ENCODE results near the gene ARPC3. TPM values are rescaled to one million over a fixed set of nuclear protein-coding genes. Genes with fewer than 3 reads are reported as not detected.
"Not testable (repeated sequence)": the region's sequence is repeated elsewhere in the genome, so short reads cannot be mapped to it uniquely, and the experiment has no call there.

Gene ARPC3
- total RNA-seq, 2 donors from 2014 or later, result 252 to 321 TPM

GRCh38 chr12:110466791-110467190 lies 16.7 kb upstream of the ARPC3 start:
- no peak for DNase-seq
- Histone ChIP-seq H3K36me3 (no peaks in the 10 kb centered on the region), H3K9me3 (no peaks in the 10 kb centered on the region), H3K4me3 (no peak overlapping the region), H3K27ac (no peak overlapping the region), H3K9ac (ENCODE audit: low read depth in 2 of 2, low read length in 2 of 2) (peak overlapping the region; percentile 12 to 50), H3K27me3 (no peaks in the 10 kb centered on the region), H3K4me1 (peaks cover 7% of the 10 kb centered on the region)
- intact Hi-C loops (cut with DNase I), result loop anchor here (5.0 to 10.0 kb wide), 2 partner anchors 136 to 358 kb away; no protein-coding TSS in a partner anchor
- TF ChIP-seq, protein P1, sequence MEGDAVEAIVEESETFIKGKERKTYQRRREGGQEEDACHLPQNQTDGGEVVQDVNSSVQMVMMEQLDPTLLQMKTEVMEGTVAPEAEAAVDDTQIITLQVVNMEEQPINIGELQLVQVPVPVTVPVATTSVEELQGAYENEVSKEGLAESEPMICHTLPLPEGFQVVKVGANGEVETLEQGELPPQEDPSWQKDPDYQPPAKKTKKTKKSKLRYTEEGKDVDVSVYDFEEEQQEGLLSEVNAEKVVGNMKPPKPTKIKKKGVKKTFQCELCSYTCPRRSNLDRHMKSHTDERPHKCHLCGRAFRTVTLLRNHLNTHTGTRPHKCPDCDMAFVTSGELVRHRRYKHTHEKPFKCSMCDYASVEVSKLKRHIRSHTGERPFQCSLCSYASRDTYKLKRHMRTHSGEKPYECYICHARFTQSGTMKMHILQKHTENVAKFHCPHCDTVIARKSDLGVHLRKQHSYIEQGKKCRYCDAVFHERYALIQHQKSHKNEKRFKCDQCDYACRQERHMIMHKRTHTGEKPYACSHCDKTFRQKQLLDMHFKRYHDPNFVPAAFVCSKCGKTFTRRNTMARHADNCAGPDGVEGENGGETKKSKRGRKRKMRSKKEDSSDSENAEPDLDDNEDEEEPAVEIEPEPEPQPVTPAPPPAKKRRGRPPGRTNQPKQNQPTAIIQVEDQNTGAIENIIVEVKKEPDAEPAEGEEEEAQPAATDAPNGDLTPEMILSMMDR (IDR thresholded peaks at IDR 0.05), result no peak

DNA sequence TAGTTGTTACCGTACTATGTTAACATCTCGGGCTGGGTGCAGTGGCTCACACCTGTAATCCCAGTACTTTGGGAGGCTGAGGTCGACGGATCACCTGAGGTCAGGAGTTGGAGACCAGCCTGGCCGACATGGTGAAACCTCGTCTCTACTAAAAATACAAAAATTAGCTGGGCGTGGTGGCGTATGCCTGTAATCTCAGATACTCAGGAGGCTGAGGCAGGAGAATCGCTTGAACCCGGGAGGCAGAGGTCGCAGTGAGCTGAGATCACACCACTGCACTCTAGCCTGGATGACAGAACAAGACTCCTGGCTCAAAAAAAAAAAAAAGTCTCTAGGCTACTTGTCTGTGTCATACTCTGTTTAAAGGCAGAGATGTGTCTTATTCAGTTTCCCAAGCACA lies 15.6 kb upstream of the ARPC3 start:
- intact Hi-C loops (cut with DNase I), result loop anchor here (5.0 to 10.0 kb wide), 2 partner anchors 137 to 359 kb away; no protein-coding TSS in a partner anchor
- not testable (repeated sequence) for H3K9ac ChIP-seq (ENCODE audit: low read depth in 2 of 2, low read length in 2 of 2); H3K36me3 ChIP-seq; H3K27me3 ChIP-seq; H3K27ac ChIP-seq; H3K4me3 ChIP-seq; H3K9me3 ChIP-seq; H3K4me1 ChIP-seq; DNase-seq

- peaks cover 7% of the 10 kb centered on the region for H3K4me1 ChIP-seq
- no peak for DNase-seq
- no peaks in the 10 kb centered on the region for H3K36me3 ChIP-seq
- H3K9ac ChIP-seq (ENCODE audit: low read depth in 2 of 2, low read length in 2 of 2), result no peak overlapping the region
- H3K4me3 ChIP-seq, result no peak overlapping the region
- intact Hi-C loops (cut with DNase I), result loop anchor here (5.0 to 10.0 kb wide), 2 partner anchors 137 to 360 kb away; no protein-coding TSS in a partner anchor
- H3K27ac ChIP-seq, result no peak overlapping the region
- H3K27me3 ChIP-seq, result no peaks in the 10 kb centered on the region
- TF ChIP-seq, protein P1 (IDR thresholded peaks at IDR 0.05), result no peak
- H3K9me3 ChIP-seq, result no peaks in the 10 kb centered on the region
Measured at GRCh38 chr12:110465024-110465423, 14.9 kb upstream of the ARPC3 start.

DNA sequence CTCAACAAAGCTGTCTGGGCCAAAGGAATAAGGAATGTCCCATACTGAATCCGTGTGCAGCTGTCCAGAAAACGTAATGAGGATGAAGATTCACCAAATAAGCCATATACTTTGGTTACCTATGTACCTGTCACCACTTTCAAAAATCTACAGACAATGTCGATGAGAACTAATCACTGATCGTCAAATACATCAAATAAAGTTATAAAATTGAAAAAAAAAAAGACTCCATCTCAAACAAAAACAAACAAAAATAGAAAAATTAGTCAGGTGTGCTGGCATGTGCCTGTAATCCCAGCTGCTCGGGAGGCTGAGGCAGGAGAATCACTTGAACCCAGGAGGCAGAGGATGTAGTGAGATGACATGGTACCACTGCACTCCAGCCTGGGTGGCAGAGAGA lies 11.1 kb upstream of the ARPC3 start:
- H3K4me3 ChIP-seq; H3K36me3 ChIP-seq; H3K27me3 ChIP-seq; H3K9me3 ChIP-seq; H3K9ac ChIP-seq (ENCODE audit: low read depth in 2 of 2, low read length in 2 of 2); H3K4me1 ChIP-seq; DNase-seq; H3K27ac ChIP-seq: not testable (repeated sequence)
- intact Hi-C loops (cut with DNase I), result loop anchor here (10.0 kb wide), 1 partner anchor 364 kb away; no protein-coding TSS in a partner anchor

DNA sequence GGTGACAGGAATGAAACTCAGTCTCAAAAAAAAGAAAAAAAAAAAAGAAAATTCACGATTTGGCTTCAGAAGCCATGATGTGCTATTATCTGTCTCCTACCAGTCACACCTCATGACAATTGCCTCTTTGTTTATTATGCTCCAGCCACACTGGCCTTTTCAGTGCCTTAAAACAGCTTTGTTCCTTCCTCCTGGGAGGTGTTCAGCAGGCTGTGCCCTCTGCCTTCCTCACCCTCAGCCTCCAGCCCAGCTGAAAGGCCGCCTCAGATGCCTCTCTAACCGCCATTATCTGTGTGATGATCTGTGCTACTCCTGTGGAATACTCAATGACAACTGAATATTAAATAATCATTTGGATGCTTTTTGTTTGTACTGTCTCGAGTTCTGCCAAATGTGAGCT lies 8.6 kb upstream of the ARPC3 start:
- intact Hi-C loops (cut with DNase I), result no loop called here

GRCh38 chr12:110453569-110454296 lies 3.6 kb upstream of the ARPC3 start:
- Histone ChIP-seq H3K9ac (ENCODE audit: low read depth in 2 of 2, low read length in 2 of 2) (no peak overlapping the region), H3K27ac (no peak overlapping the region), H3K4me1 (peaks cover 3% of the 10 kb centered on the region), H3K9me3 (no peaks in the 10 kb centered on the region), H3K27me3 (no peaks in the 10 kb centered on the region), H3K36me3 (no peaks in the 10 kb centered on the region), H3K4me3 (no peak overlapping the region)
- TF ChIP-seq, protein P1 (IDR thresholded peaks at IDR 0.05), result no peak
- no peak for DNase-seq
- intact Hi-C loops (cut with DNase I), result loop anchor here (5.0 kb wide), 1 partner anchor 149 kb away; no protein-coding TSS in a partner anchor

More for the DNA sequence above, 8.6 kb upstream of the ARPC3 start:
- no peaks in the 10 kb centered on the region for H3K27me3 ChIP-seq
- H3K9me3 ChIP-seq, result no peaks in the 10 kb centered on the region
- no peaks in the 10 kb centered on the region for H3K36me3 ChIP-seq
- no peak for DNase-seq
- H3K4me3 ChIP-seq, result no peak overlapping the region
- no peaks in the 10 kb centered on the region for H3K4me1 ChIP-seq
- no peak overlapping the region for H3K27ac ChIP-seq
- H3K9ac ChIP-seq (ENCODE audit: low read depth in 2 of 2, low read length in 2 of 2), result no peak overlapping the region
- TF ChIP-seq, protein P1 (IDR thresholded peaks at IDR 0.05), result no peak

All from colonic mucosa (tissue), 4 donors.